IMR-90 (cell line): ENCODE data around the gene ATP9B. TPM values are rescaled to one million over a fixed set of nuclear protein-coding genes. Genes with fewer than 3 reads are reported as not detected.

Experiments used
- ATAC-seq: fragments of 200-7000 bp; cut with Tn5 transposase; 2 replicates; pipeline ENCODE4 v1.9.1; 2020; ENCODE audit warnings: low read depth, mild to moderate bottlenecking, moderate library complexity
- BruUV-seq: library from RNA; stranded (reverse); fragments of 400-500 nt; replicated peaks from 2 replicates; lab custom pipeline; 2021; lab: Mats Ljungman, UMichigan
- CTCF ChIA-PET: fragments of 300-600 bp; formaldehyde crosslinking; extraction: SDS; loops from one replicate; lab custom pipeline; 2021; ENCODE audit warnings: antibody characterized with exemption; lab: Yijun Ruan, JAX
- POLR2A ChIA-PET: fragments of 300-600 bp; sonication (Branson Sonifier 250); formaldehyde crosslinking; loops from one replicate; lab custom pipeline; 2022; ENCODE audit warnings: antibody characterized with exemption; ENCODE audit not compliant: unreplicated experiment; lab: Charles Lee
- DNase-seq: peaks from one replicate; pipeline ENCODE4 v3.0.0; 2013
- H2AFZ ChIP-seq: replicated peaks from 2 replicates; pipeline ENCODE3; 2013; ENCODE audit warnings: low read length, mild to moderate bottlenecking; ENCODE audit not compliant: poor library complexity
- H2AK5ac ChIP-seq: 2 replicates; pipeline ENCODE4 v1.6.1; 2013; ENCODE audit warnings: low read depth, low read length, inconsistent platforms
- H2AK9ac ChIP-seq: replicated peaks from 2 replicates; pipeline ENCODE3; 2013; ENCODE audit warnings: mild to moderate bottlenecking, low read depth, low read length, moderate library complexity; ENCODE audit not compliant: poor library complexity
- H2BK120ac ChIP-seq: 2 replicates; pipeline ENCODE4 v1.6.1; 2013; ENCODE audit warnings: low read depth, low read length, inconsistent platforms
- H2BK15ac ChIP-seq: 3 replicates; pipeline ENCODE4 v1.6.1; 2013; ENCODE audit warnings: low read depth, low read length, inconsistent platforms
- H2BK20ac ChIP-seq: 2 replicates; pipeline ENCODE4 v1.6.1; 2013; ENCODE audit warnings: low read depth, mild to moderate bottlenecking, inconsistent platforms, low read length, moderate library complexity
- H2BK5ac ChIP-seq: 2 replicates; pipeline ENCODE4 v1.6.1; 2013; ENCODE audit warnings: mild to moderate bottlenecking, low read depth, low read length, inconsistent platforms; ENCODE audit not compliant: poor library complexity, severe bottlenecking
- H3K14ac ChIP-seq: replicated peaks from 2 replicates; pipeline ENCODE4 v1.6.1; 2013; ENCODE audit warnings: low read depth, low read length, inconsistent platforms
- H3K18ac ChIP-seq: 2 replicates; pipeline ENCODE4 v1.6.1; 2013; ENCODE audit warnings: low read depth, low read length, control low read depth
- H3K23ac ChIP-seq: 2 replicates; pipeline ENCODE4 v1.6.1; 2013; ENCODE audit warnings: low read depth, low read length, inconsistent platforms
- H3K27ac ChIP-seq: 2 replicates; pipeline ENCODE4 v1.5.1; 2013; ENCODE audit warnings: mild to moderate bottlenecking, control low read depth, low read length; ENCODE audit not compliant: insufficient read depth
- H3K27me3 ChIP-seq: 2 replicates; pipeline ENCODE4 v1.6.1; 2013; ENCODE audit warnings: low read length; ENCODE audit not compliant: control insufficient read depth, insufficient read depth
- H3K36me3 ChIP-seq: 2 replicates; pipeline ENCODE4 v1.6.1; 2013; ENCODE audit warnings: low read length, mixed read lengths; ENCODE audit not compliant: control insufficient read depth, insufficient read depth
- H3K4ac ChIP-seq: 2 replicates; pipeline ENCODE4 v1.6.1; 2013; ENCODE audit warnings: low read depth, low read length, inconsistent platforms
- H3K4me1 ChIP-seq: 2 replicates; pipeline ENCODE4 v1.6.1; 2013; ENCODE audit warnings: low read length, mixed read lengths; ENCODE audit not compliant: control insufficient read depth, insufficient read depth
- H3K4me2 ChIP-seq: 2 replicates; pipeline ENCODE4 v1.6.1; 2013; ENCODE audit warnings: low read depth, mild to moderate bottlenecking, control low read depth, low read length, moderate library complexity
- H3K4me3 ChIP-seq: 2 replicates; pipeline ENCODE4 v1.5.1; 2013; ENCODE audit warnings: low read depth, mild to moderate bottlenecking, control low read depth, low read length, moderate library complexity; ENCODE audit not compliant: insufficient read depth
- H3K56ac ChIP-seq: 2 replicates; pipeline ENCODE4 v1.6.1; 2013; ENCODE audit warnings: low read length, inconsistent platforms; ENCODE audit not compliant: insufficient read depth; ENCODE audit errors: extremely low read depth
- H3K79me1 ChIP-seq, 2 experiments: 2 replicates each; pipeline ENCODE4 v1.6.1; 2013; ENCODE audit warnings: low read length in 2 of 2, inconsistent platforms in 1 of 2, low read depth in 1 of 2
- H3K9ac ChIP-seq: 2 replicates; pipeline ENCODE4 v1.6.1; 2013; ENCODE audit warnings: low read depth, low read length, control low read depth
- H3K9me1 ChIP-seq: 2 replicates; pipeline ENCODE4 v1.6.1; 2013; ENCODE audit warnings: low read length, inconsistent platforms; ENCODE audit not compliant: insufficient read depth
- H3K9me3 ChIP-seq: 2 replicates; pipeline ENCODE4 v1.6.1; 2013; ENCODE audit warnings: low read length; ENCODE audit not compliant: control insufficient read depth, insufficient read depth
- H4K20me1 ChIP-seq: 2 replicates; pipeline ENCODE4 v1.6.1; 2013; ENCODE audit warnings: low read length, inconsistent platforms; ENCODE audit not compliant: insufficient read depth
- H4K5ac ChIP-seq: 2 replicates; pipeline ENCODE4 v1.6.1; 2013; ENCODE audit warnings: mild to moderate bottlenecking, low read depth, low read length, control low read depth
- H4K8ac ChIP-seq, 2 experiments: 2 replicates each; pipeline ENCODE4 v1.6.1; 2013; ENCODE audit warnings: low read depth in 2 of 2, low read length in 2 of 2, control low read depth in 1 of 2, inconsistent platforms in 1 of 2
- H4K91ac ChIP-seq: 2 replicates; pipeline ENCODE4 v1.6.1; 2013; ENCODE audit warnings: low read depth, low read length, inconsistent platforms; ENCODE audit not compliant: insufficient read depth
- MAFK ChIP-seq: IDR thresholded peaks from 2 replicates; pipeline ENCODE4 v1.6.1; 2012; ENCODE audit warnings: low read depth, low read length, improper control_type of control experiment
- SMC3 ChIP-seq: fragments of 150-350 bp; IDR thresholded peaks from 2 replicates; pipeline ENCODE4 v1.6.1; 2016; ENCODE audit warnings: low read depth, mild to moderate bottlenecking, antibody characterized with exemption, low read length, moderate library complexity
- WGBS, 2 experiments: methylation state at CpG; one replicate each; pipeline versions ENCODE4 v1.1.5 to v1.1.7; 2013; ENCODE audit warnings: missing lambda C conversion rate in 2 of 2; ENCODE audit not compliant: insufficient read length in 1 of 2; ENCODE audit errors: extremely low coverage in 2 of 2; 5-methylcytosine and 5-hydroxymethylcytosine counted together
- dilution Hi-C: fragments of 300-500 bp; cut with HindIII; formaldehyde crosslinking; loops from one replicate; pipeline ENCODE4 v1.14.3; 2018; ENCODE audit warnings: low sequenced_read_pairs; ENCODE audit not compliant: unreplicated experiment
- in situ Hi-C: fragments of 300-500 bp; cut with MboI; formaldehyde crosslinking; loops from 3 replicates; pipeline ENCODE4 v1.14.3; 2019; ENCODE audit warnings: low sequenced_read_pairs, inconsistent platforms, mixed read lengths
- intact Hi-C: fragments of 100-400 bp; cut with micrococcal nuclease; formaldehyde crosslinking; loops from 2 replicates; pipeline ENCODE4 v1.10.0; 2022
- polyA plus RNA-seq, 3 experiments: library from polyadenylated mRNA; depleted of rRNA; stranded (reverse); fragments of >200 nt; gene quantifications; 2 replicates each; pipeline ENCODE4 v1.2.3, GENCODE V29; 2012; ENCODE audit warnings: low replicate concordance in 1 of 3
- total RNA-seq: library from RNA; depleted of rRNA; stranded (reverse); fragments of >200 nt; gene quantifications from 2 replicates; pipeline ENCODE4 v1.2.3, GENCODE V29; 2012

Gene ATP9B
- total and polyA plus RNA-seq, 2 of the 4 experiments (the other 2 are of a cell fraction) = 11.0 to 11.5 TPM

DNA sequence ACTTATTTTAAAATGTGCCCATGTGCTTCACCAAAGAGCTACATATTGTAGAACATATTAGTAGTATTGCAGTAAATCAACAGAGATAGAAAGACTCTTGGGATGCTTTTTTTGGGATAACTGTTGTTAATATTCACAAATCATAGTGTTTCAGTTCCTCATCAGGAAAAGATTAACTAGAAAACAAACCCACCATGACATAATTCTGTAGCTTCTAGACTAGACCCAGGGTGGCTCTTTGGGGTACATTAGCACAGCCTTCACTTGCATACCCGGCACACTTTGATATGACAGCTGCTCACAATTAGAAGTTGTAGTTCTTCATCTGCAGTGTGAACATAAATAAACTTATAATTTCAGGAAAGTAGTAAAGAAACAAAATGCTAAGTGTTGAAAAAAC lies 154.2 kb downstream of the ATP9B start:
- ChIA-PET POLR2A (no interaction called here), CTCF (interaction anchor here (1.1 kb wide), 1 partner anchor 36 kb away, joined by 4 read pairs; no protein-coding TSS in a partner anchor)
- no peak overlapping the region for H2BK120ac ChIP-seq
- H3K79me1 ChIP-seq = 0 out of 4 replicates have a peak, but pooled peaks cover 0 to 4% of the 10 kb centered on the region in 2 experiments
- no peaks in the 10 kb centered on the region for H3K27me3 ChIP-seq
- no peak overlapping the region for H2BK5ac ChIP-seq
- no peak for ATAC-seq
- TF ChIP-seq MAFK (no peak), SMC3 (no peak)
- dilution Hi-C loops (no loop called here), intact Hi-C loops (no loop called here), in situ Hi-C loops (no loop called here)
- no peak overlapping the region for H2AK5ac ChIP-seq
- H3K18ac ChIP-seq = no peak overlapping the region
- no TSS peak for BruUV-seq
- no peaks in the 10 kb centered on the region for H4K20me1 ChIP-seq
- no peak overlapping the region for H3K56ac ChIP-seq
- no CpG with 5 or more reads among the region's 1 CpG for WGBS, 2 experiments
- H3K4me2 ChIP-seq = no peak overlapping the region
- H3K9ac ChIP-seq = no peak overlapping the region
- no peak overlapping the region for H2AK9ac ChIP-seq
- H3K27ac ChIP-seq = no peak overlapping the region
- no peak overlapping the region for H2BK15ac ChIP-seq
- H4K5ac ChIP-seq = no peak overlapping the region
- no peak overlapping the region for H2AFZ ChIP-seq
- H3K36me3 ChIP-seq = peaks cover 3% of the 10 kb centered on the region
- no peak overlapping the region for H3K4ac ChIP-seq
- H3K4me3 ChIP-seq = no peak overlapping the region
- H2BK20ac ChIP-seq = no peak overlapping the region
- no peak for DNase-seq
- H4K8ac ChIP-seq = no peak overlapping the region
- no peaks in the 10 kb centered on the region for H3K9me3 ChIP-seq
- H3K9me1 ChIP-seq = peaks cover 8% of the 10 kb centered on the region; the same call in 1 of the 2 replicates
- no peak overlapping the region for H3K14ac ChIP-seq
- no peak overlapping the region for H4K91ac ChIP-seq
- H3K4me1 ChIP-seq = no peaks in the 10 kb centered on the region
- no peak overlapping the region for H3K23ac ChIP-seq
